CD4-positive, alpha-beta T cell treated with Interferon alpha-2 for 1 hour (primary cell): ENCODE results near the gene BRIX1.
"Not testable (repeated sequence)": the region's sequence is repeated elsewhere in the genome, so short reads cannot be mapped to it uniquely, and the experiment has no call there.

Experiments
- DNase-seq, 2 donors: peaks; one replicate each; pipeline ENCODE4 v3.0.0-alpha.2; 2020 to 2022

BRIX1 gene

GRCh38 chr5:34915856-34916192, 313 bp downstream of the BRIX1 start:
- DNase-seq, result no peak

DNA sequence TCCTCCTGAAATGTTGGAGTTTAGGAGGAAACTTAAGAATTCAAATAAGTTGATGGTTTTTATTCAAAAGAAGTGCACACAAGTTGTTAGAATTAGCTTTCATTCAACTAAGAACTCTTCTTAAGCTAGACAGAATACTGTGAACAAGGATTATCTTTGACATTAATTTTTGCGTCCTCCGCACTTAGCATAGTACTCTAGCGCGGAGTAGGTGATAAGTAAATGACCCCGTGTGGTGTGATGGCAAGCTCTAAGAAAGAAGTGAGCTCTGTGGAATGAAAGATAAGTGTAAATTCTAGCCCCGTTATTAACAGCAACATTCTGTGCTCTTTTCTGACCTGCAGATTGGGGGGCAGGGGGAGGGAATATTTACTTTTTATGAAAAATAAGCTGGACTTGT, 1.0 kb downstream of the BRIX1 start:
- no peak for DNase-seq

DNA sequence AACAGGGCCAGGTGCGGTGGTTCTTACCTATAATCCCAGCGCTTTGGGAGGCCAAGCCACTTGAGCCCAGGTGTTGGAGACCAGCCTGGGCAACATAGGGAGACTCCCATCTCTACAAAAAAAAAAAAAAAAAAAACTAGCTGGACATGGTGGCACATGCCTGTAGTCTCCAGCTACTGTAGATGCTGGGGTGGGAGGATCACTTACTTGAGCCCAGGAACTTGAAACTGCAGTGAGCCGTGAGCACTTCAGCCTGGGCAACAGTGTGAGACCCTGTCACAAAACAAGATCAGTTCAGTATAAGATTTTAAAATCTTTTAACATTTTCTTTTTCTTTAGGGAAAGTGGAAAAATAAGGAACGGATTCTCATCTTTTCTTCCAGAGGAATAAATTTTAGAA, 2.5 kb downstream of the BRIX1 start:
- DNase-seq, result no peak

DNA sequence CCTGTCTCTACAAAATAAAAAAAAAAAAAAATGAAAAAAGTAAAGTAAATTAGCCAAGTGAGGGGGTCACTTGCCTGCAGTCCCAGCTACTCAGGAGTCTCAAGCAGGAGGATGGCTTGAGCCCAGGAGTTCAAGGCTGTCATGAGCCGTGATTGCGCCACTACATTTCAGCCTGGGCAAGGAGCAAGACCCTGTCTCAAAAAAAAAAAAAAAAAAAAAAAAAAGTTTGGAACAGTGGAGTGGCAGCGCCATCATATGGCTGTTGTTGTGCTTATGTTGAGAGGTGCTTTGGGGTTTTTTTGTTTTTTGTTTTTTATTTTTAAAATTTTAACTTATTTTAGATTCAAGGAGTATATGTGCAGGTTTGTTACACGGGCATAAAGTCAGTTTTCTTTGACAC, 3.6 kb downstream of the BRIX1 start:
- DNase-seq, result no peak

- DNase-seq, result not testable (repeated sequence)
Observed at GRCh38 chr5:34923256-34923655, 7.7 kb downstream of the BRIX1 start.

- no peak for DNase-seq
Observed at GRCh38 chr5:34923694-34924461, 8.4 kb downstream of the BRIX1 start.

- no peak for DNase-seq
Observed at GRCh38 chr5:34924462-34924765, 8.9 kb downstream of the BRIX1 start.

DNA sequence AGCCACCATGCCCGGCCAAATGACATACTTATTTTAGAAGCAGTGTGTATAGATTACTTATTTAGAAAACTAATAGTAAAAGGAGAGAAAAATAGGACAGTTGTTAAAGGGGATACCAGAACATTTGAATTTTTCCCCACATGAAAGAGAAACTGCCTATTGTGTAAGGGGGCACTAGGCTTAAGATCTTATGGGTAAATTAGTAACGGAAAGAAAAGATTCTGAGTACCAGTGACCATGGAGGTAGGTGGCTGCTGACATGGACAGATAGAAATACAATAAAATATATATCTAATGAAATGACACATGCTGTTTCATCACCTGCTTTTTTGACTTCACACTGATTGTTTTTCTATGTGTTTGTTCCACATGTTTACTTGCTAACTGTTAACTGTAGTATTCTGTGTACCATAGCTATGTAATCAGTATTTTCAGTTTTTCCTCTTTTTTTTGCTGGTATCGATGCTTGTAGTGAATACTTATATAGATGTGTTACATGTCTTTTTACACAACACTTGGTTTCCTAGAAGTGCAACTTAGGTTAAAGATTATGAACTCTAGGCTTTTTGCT, 10.9 kb downstream of the BRIX1 start:
- no peak for DNase-seq

DNA sequence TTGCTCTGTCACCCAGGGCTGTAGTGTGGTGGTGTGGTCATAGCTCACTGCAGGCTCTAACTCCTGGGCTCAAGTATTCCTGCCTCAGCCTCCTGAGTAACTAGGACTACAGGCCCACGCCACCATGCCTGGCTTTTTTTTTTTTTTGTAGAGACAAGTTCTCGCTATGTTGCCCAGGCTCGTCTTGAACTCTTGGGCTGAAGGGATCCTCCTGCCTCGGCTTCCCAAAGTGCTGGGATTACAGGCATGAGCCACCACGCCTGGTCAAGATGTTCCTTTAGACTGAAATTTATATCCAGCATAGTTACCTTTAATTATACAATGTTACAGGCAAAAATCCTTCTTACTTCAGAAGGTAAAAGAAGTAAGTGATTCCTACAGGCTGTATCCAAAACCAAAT, 12.3 kb downstream of the BRIX1 start:
- DNase-seq, result no peak

GRCh38 chr5:34928267-34928666, 12.8 kb downstream of the BRIX1 start:
- no peak for DNase-seq

GRCh38 chr5:34929134-34929719, 13.7 kb downstream of the BRIX1 start, which contains the start of gene DNAJC21:
DNAJC21 (plus strand) TSS chr5:34929559; CDS start chr5:34929820, 261 bp downstream.
- peak; percentile 98 for DNase-seq

- DNase-seq, result peak; percentile 85 to 87
Observed at GRCh38 chr5:34929720-34930461, 14.4 kb downstream of the BRIX1 start.

DNA sequence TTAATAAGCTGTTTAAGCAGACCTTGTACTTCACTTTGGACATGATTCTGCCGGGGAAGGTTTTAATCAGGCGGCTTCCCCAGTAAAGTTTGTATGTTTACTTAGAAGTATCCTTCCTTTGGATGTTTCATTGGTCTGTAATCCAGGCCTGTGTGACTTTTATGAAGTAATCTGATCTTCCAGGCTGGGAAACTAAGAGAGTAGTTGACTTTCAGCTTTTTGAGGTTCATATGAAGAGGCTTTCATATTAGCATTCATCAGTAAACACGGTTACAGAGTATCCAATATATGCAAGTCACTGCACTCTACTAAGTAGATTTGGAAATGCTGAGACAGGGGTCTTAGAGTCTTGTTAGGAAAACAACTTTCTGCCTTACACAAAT, 14.9 kb downstream of the BRIX1 start:
- no peak for DNase-seq

DNA sequence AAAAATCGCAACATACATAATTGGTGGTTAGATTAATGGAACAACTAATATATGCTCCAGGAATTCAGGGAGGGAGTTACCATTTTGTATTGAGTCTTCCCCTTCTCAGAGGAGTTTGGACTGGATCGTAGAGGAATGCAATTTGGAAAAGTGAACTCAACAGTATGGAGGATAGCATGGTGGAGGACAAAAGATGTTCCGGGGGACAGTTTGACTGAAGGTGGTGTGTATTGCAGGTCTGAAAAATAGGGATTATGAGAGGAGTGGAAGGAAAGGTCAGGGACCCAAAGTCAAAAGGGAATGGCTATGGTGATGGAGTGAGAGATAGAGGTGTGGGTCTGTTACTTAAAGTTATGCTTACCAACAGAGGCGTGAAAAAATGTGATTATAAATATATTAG, 15.4 kb downstream of the BRIX1 start:
- no peak for DNase-seq

DNA sequence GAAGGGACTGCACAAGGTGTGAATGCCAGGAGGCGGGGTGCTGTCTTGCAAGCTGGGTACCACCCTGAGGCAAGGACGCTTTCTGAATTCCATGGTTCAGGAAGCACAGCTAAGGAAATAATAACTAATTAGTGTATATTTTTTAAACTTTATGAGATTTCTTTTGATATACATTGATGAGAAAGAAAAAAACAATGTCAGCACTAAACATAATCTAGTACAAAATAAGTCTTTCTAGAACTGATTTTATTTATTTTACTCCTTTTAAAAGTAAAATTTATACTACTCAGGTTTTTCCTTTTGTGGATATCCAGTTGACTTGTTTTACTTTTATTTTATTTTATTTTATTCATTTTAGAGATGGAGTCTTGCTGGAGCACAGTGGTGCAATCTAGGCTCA, 17.4 kb downstream of the BRIX1 start:
- no peak for DNase-seq

DNA sequence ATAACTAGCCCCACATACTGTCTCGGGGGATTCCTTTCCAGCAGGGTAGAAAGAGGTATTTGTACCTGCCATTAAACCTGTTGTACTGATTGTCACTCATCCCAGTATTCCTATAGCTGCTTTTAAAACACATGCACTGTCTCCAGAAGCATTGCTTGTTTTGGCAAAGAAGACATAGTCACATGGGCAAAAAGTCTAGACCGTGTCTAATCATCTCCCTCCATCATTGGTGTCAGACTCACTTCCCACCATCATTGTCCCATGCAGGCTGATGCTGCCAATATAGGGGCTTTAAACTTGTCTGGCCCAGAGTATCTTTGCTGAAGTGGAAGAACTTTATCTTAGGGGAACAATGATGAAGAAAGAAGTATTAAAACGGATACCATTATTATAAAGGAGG, 26.4 kb downstream of the BRIX1 start:
- no peak for DNase-seq

- no peak for DNase-seq
Observed at GRCh38 chr5:34944044-34944443, 28.5 kb downstream of the BRIX1 start.

GRCh38 chr5:34944460-34945047, 29.0 kb downstream of the BRIX1 start:
- no peak for DNase-seq

DNA sequence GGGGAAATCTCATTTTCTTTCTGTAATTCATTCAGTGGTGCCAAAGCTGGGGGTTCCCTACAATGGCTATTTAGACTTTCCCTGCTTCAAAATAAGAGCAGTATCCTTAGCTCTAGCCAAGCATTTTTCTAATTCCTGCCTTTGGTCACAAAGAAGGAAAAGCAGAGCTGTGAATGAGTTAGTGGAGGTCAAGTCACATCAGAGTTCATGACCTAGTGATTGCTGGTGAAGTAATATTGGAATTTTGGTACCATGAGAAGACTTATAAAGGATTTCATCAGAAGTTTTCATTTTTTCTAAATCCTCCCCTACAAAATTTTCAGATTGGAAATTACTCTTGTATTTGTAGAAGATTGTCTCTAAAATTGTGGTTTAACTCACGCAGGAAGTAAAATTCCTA, 41.8 kb downstream of the BRIX1 start:
- no peak for DNase-seq

DNA sequence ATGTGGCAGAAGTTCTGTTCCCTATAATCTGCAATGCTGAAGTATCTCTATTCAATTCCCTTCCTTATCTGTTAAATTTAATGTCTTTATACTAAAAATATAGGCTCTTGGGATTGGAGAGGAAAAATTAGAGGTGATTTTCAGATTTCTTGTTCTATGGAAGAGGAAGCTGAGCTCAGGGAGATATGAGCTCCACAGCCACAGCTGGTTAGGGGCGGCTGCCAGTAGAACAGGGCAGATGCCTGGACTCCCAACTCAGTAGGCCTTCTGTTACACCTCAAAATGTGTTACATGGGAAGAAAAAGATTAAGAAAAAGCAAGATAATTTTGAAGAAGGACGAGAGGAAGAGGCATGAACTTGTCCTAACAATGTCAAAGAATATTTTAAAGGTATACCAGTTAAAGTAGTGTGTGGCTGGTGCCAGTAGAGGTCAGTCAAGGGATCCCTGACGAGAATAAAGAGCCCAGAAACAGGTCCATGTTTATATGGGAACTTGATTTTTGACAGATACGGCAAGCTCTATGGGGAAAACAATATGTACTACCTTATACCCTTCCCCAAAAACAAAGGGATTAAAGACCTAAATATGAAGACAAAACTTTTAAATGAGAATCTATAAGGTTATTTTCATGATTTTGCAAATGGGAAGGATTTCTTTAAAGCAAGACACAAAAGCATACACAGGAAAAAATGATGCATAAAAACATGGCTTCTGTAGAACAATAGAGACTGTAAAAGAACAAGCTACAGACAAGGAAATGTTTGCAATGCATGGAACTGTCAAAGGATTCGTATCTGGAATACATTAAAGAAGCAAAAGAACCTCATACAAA, 42.6 kb downstream of the BRIX1 start:
- DNase-seq, result peak in 1 of 2 donors; percentile 11

DNA sequence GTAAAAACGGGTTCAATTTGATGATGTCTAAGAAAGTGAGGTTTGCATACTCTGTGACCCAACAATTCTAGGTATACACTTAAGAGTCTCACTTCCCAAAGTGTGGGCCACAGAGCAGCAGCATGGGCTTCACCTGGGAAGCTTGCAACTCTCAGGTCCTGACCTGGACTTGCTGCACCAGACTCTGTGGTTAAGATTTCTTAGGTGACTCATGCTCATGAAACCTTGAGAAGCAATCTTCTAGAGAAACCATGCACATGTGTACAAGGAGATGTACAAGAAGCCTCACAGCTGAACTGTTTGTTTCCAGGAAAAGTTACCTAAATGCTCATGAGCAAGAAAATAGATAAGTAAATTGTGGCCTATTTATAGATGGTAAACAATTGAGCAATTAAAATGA, 43.8 kb downstream of the BRIX1 start:
- DNase-seq, result no peak

DNA sequence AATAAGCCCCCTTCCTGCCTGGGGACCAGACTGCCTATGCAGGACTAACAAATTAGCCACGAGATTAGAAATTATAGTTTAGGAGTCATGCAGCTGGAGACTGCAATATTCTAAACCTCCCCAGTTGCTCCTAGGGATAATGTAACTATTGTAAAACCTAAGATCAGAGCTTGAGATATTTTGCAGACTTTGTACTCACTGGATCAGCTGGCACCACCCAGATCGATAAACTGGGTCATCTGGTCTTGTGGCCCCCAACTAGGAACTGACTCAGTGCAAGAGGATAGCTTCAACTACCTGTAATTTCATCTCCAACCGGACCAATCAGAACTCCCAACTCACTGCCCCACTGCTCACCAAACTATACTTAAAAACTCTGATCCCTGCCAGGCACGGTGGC, 52.0 kb downstream of the BRIX1 start:
- DNase-seq, result no peak

DNA sequence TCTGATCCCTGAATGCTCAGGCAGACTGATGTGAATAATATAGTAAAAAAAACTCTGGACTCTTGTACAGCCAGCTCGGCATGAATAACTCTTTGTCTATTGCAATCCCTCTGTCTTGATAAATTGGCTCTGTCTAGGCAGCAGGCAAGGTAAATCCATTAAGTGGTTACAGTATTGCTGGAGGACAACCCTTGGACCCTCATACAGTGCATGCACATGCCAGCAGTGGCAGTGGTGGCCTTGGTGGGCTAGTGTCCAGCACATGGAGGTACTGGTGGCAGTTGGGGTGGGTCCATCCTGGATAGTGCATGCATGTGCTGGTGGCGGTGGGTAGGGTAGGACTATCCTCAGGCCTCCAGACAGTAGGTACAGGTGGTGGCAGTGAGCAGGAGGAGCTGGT, 52.7 kb downstream of the BRIX1 start:
- no peak for DNase-seq
